Measurements from ENCODE around the gene PLA2G15.

The PLA2G15 gene

DNA sequence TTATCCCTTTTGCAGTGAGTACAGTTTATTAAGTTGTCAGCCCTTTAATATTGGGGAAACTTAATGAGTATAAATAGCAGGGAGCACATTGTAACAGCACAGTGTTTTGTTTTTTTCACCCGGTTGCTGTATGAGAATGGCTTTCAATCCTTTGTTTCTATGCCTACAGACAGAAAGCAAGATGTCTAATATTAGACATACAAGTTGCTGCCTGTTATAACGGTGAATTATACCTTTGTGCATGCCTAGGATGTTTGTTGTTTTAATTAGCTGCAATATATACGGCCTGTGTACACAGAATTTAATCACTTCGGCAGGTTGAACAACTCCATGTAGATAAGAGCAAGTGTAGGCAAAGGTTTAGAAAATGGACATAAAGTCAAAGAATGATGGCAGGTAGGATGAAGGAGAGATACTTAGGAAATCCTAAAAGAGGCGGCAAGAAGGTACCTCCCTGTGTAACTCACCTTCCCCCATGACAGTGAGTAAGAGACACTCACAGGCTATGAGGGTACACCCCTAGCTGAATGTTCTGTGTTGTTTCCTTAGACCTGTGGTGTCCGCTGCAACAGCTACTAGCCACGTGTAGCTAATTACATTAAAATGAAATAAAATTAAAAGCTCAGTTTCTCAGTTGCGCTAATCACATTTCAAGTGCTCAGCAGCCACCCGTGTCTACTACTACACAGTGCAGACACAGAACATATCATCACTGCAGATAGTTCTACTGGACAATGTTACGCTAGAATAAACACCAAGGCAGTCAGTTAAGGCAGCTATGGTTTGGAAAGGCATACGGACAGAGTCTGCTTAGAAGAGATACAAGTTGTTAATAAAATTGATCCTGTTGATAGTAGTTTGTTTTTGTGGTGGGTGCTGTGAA lies 54.6 kb downstream of the PLA2G15 start:
- DNase-seq = no peak

DNA sequence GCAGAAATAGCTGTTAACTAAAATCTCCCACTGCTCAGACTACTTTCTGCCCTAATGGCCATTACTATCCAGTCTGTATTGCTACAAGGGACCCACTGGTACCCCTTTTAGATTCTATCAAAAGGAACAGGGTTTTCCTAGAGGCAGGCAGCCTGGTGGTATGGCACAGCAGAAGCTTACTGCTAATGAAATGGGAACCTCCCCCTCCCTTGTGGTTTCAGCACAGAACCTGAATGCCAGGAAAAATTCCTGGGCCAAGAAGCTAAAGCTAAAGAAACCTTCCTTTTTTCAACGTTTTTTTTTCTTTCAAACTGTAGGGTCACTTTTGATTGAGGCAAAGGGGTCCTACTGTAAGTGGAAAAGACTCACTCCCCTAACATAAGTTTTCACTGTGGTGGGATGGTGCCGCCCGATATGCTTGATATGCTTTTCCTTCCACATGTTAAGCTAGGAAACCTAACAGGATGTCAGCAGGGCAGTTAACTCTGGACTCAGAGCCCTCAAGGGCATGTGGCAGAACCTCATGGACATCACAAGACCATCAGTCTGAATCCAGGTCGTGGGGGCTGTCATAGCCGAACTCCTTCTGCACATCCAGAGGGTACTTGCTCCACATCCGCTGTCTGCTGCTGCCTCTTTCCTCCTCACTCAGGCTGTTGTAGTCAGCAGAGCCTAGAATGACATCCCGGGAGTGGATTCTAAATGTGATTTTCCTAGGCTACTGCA lies 55.7 kb downstream of the PLA2G15 start:
- DNase-seq = no peak

DNA sequence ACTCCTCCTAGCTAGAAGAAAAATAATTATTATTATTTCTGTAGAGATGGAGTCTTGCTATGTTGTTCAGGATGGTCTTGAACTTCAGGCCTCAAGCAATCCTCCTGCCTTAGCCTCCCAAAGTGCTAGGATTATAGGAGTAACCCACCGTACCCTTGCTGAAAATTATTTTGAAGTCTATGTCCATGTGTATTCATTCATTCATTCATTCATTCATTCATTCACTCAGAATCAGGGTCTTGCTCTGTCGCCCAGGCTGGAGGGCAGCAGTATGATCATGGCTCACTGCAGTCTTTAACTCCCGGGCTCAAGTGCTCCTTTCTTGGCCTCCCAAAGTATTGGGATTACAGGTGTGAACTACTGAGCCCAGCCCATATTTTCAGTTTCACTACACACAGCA lies 61.5 kb downstream of the PLA2G15 start:
- DNase-seq = no peak

DNA sequence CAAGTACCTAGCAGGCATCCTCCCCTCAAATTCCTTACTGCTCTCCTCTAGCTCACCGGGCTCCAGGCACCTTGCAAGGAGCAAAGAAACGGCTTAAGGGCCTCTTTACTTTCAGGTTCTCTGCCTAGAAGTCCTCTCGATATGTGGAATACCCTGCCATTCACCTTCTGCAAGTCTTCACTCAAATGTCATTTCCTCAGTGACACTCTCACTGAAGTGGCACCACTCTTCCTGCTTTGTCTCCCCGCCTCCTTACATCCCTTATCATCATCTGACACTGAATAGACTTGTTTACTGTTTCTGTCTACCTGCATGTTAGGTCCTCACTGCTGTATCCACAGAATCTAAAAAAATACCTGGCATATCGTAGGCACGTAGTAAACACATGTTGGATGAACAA lies 64.6 kb downstream of the PLA2G15 start:
- DNase-seq = no peak

DNA sequence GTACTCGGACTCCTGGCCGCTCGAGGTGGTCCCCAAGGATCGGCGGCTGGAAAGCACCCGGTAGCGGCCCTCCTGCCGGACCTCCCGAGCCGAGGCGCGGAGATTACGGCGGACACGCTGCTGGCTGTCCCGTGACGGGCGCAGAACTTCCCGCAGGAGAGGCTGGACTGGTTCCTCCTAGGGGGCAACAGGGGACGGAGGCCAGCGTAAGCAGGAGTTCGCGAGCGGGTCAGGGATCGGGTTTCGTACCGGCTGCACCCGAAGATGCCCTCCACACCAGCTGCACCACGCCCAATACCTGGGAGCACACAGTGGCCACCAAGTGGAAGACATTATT lies 65.2 kb downstream of the PLA2G15 start:
- no peak for DNase-seq
